NCI-H526 treated with DMSO at 0.1 percent for 48 hours (cell line): Measurements from ENCODE around the gene MRPS18B.
"Not testable (repeated sequence)": the region's sequence is repeated elsewhere in the genome, so short reads cannot be mapped to it uniquely, and the experiment has no call there.

Source experiments
- DNase-seq: peaks from one replicate; lab custom pipeline; 2025; lab: John Stamatoyannopoulos, UW

Gene MRPS18B

GRCh38 chr6:30643656-30644055 lies 26.0 kb downstream of the MRPS18B start:
- no peak for DNase-seq

DNA sequence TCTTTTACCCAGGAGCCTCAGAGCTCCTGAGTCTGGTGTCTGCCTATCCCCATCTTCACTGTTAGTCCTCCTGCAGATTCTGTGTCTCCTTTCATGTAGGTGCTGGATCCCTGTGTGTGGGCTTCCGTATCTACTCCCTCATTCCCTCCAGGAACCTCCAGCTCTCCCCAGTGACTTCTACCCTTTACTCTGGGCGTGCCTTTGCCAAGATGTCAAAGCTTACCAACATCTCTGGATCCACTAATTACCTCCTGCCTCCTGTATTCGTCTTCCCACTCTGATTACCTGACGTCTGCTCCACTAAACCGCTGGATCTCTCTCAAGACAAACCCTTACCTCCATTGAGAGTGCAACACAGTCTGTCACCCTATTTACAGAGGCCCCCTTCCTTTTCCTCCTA lies 27.1 kb downstream of the MRPS18B start:
- DNase-seq: no peak

DNA sequence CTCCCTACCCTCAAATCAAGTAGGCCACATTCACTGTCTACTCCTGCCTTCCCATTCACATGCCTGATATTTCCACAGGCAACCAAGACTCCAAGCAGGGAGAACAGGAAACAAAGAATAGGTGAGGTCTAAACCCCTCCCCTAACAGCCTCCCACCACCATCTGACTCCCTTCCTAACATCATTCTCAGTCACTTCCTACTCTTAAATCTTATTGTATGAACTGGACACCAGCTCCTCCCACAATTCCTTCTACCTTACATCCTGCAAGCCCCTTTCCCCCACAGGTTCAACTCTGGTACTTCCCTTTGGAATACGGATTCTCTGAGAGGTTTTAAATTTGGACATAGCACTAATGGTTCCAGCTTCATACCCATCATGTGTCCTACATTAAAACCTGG lies 28.3 kb downstream of the MRPS18B start:
- DNase-seq: no peak

DNA sequence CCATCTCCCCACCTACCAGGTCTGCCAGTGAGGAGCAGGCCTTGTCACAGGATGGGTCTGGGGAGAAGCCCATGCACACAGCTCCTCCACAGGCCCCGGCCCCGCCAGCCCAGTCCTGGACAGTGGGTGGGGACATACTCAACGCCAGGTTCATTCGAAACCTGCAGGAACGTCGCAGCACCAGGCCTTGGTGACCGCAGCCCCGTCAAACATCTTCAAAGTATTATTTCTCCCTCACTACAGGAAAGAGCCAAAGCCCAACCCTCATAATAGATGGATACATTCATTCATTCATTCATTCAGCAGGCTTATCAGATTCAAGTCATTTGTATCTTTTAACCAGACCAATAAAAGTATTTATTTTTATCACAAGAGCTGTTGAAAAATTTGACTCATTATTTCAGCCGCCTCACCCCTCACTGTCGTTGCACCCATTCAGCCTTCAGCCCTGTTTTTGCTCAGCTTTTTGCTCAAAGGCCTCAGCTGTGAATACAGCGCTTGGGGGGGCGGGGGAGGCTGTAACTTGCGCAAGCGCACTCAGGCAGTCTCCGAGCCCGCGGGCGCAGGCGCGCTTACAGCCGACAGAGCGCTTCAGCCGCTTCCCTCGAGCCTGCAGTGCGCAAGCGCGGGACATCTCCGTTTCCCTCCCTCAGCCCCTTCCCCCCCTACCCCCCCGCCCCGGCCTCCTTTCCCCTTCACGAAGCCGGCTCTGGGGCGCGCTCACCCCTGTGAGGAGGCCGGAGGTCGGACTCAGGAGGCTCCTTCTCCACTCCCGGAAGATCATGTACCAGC lies 29.0 kb downstream of the MRPS18B start, which contains the start of gene C6orf136:
C6orf136 (plus strand) TSS at position 684 of the 792 bp plus-strand sequence; CDS start at position 783, 99 bp downstream.
- DNase-seq: peak; percentile 82

GRCh38 chr6:30647242-30648116 lies 29.8 kb downstream of the MRPS18B start:
- DNase-seq: peak; percentile 66

DNA sequence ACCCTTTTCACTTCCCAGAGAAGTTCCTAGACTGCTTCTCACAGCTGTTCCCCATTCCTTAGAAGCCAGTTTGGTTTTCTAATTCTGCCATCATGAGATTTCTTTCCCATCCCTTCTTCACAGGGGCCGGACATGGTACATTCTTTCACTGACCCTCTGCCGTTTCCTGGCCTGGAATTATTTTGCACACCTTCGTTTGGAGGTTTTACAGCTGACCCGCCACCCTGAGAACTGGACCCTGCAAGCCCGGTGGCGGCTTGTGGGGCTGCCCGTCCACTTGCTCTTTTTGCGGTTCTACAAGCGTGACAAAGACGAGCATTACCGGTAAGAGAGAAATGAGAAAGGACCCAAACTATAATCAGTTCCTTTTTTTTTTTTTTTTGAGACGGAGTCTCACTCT lies 33.5 kb downstream of the MRPS18B start:
- no peak for DNase-seq

- no peak for DNase-seq
Measured at GRCh38 chr6:30654798-30655742, 37.4 kb downstream of the MRPS18B start.

- no peak for DNase-seq
Measured at GRCh38 chr6:30655743-30656094, 38.1 kb downstream of the MRPS18B start.

DNA sequence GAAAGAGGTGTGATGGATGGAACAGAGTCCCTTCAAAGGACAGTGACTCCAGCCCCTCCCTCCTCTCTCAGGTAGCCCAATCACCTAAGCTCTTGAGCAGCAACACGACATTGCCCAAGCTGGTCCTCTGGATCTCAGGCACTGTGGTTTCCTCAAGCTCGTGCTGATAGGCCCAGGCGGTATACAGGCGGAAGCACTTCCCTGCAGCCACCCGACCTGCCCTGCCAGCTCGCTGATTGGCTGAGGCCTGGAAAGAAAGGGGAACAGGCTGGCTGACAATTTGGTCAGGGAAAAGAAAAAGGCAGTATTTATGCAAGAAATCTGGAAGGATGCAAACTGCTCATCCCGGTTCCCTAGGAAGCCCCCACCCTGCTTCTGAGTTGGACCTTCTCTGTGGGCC lies 38.9 kb downstream of the MRPS18B start:
- DNase-seq: no peak

- no peak for DNase-seq
Measured at GRCh38 chr6:30657454-30657853, 39.8 kb downstream of the MRPS18B start.

GRCh38 chr6:30657922-30658321 lies 40.3 kb downstream of the MRPS18B start:
- not testable (repeated sequence) for DNase-seq

- no peak for DNase-seq
Measured at GRCh38 chr6:30664994-30665767, 47.5 kb downstream of the MRPS18B start.

- not testable (repeated sequence) for DNase-seq
Measured at GRCh38 chr6:30666300-30666699, 48.7 kb downstream of the MRPS18B start.

GRCh38 chr6:30670760-30671527 lies 53.3 kb downstream of the MRPS18B start:
- no peak for DNase-seq

DNA sequence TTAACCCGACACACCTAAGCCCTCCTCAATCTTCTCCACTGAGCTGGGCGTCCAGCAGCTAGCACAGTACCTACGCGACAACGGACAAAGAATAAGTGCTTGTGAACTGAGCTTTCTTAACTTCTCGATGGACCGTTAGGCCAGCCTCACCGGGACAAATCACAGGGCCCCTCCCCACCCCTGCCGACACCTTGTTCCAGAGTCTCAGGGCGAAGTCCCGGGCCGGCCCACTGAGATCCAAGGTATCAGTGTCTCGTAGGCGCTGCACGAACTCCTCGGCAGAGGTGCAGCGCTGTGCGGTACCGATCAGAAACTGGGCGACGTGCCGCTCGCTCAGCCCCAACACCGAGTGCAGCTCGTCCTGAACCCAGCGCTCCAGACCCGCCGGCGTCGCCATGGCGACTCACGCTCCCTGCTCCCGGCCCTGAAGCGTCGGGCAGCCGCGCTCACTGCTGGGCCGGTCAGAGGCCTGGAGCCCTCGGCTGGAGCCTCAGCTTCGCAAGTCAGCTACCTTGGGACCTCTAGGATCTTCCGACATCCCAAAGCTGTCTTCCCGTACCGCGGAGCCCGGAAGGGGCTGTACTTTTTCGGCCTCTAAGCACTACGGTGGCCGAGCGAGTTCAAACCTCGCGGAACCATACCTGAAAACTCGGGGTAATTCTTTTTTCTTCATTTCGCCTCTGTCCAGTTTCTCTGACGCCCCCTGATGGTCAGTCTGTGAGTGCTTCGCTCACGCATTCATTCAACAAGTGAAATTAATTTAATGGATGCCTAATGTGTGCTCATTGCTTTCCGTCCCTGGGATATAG lies 55.0 kb downstream of the MRPS18B start, which contains the start of gene DHX16:
DHX16 (minus strand) TSS at position 562 of the 809 bp plus-strand sequence; CDS start at position 397, 165 bp downstream.
- peak; percentile 93 for DNase-seq
